Tibial nerve (tissue), 4 donors: ENCODE data around the gene COBL. TPM values are rescaled to one million over a fixed set of nuclear protein-coding genes. Genes with fewer than 3 reads are reported as not detected.

Experiments
- DNase-seq, 2 donors: peaks; one replicate each; pipeline ENCODE4 v3.0.0-alpha.2; 2019; ENCODE audit warnings: low spot score in 2 of 2
- H3K27ac ChIP-seq, 4 donors: fragments of 200-600 bp; sonication (generic) in 3 of 4; one replicate each; pipeline ENCODE4 v1.5.1; 2017 to 2019; ENCODE audit warnings: mild to moderate bottlenecking in 1 of 4
- H3K27me3 ChIP-seq, 2 donors: fragments of 200-600 bp; sonication (generic) in 1 of 2; one replicate each; pipeline versions ENCODE4 v1.5.1 to v1.6.0; 2017 to 2019
- H3K36me3 ChIP-seq, 3 donors: fragments of 200-600 bp; sonication (generic); one replicate each; pipeline ENCODE4 v1.5.1; 2018 to 2019
- H3K4me1 ChIP-seq, 4 donors: fragments of 200-600 bp; sonication (generic) in 3 of 4; one replicate each; pipeline ENCODE4 v1.5.1; 2017 to 2019
- H3K4me3 ChIP-seq, 4 donors: fragments of 200-600 bp; sonication (generic) in 3 of 4; one replicate each; pipeline ENCODE4 v1.5.1; 2017 to 2019; ENCODE audit warnings: mild to moderate bottlenecking in 1 of 4, moderate library complexity in 1 of 4
- H3K9me3 ChIP-seq, 4 donors: fragments of 200-600 bp; sonication (generic) in 3 of 4; one replicate each; pipeline ENCODE4 v1.5.1; 2017 to 2019
- CTCF ChIP-seq, 5 experiments: fragments of 200-600 bp in 3 of 5; fragments of 450-650 bp in 2 of 5; sonication (generic) in 3 of 5; IDR thresholded peaks; one replicate each; pipeline ENCODE4 v1.5.1; 2016 to 2019; ENCODE audit warnings: antibody characterized with exemption in 5 of 5, mild to moderate bottlenecking in 3 of 5, moderate library complexity in 2 of 5
- EP300 ChIP-seq, 2 donors: sonication (generic); formaldehyde crosslinking; IDR thresholded peaks; one replicate each; pipeline ENCODE4 v1.6.1; 2017; ENCODE audit warnings: antibody characterized with exemption in 2 of 2, mild to moderate bottlenecking in 1 of 2
- POLR2A ChIP-seq, 2 donors: fragments of 450-650 bp; IDR thresholded peaks; one replicate each; pipeline ENCODE4 v1.6.1; 2017; ENCODE audit warnings: antibody characterized with exemption in 2 of 2, mild to moderate bottlenecking in 2 of 2, moderate library complexity in 2 of 2
- WGBS, 2 donors: methylation state at CpG; one replicate each; pipeline ENCODE4 v1.1.5; 2018; 5-methylcytosine and 5-hydroxymethylcytosine counted together
- total RNA-seq, 4 donors: library from RNA; depleted of rRNA; stranded (reverse); fragments of >200 nt; gene quantifications; one replicate each; pipeline ENCODE4 v1.1.0, GENCODE V29; 2016

Gene COBL
- total RNA-seq, 4 donors from 2014 or later, result 6.3 to 18.1 (median 8.1) TPM

GRCh38 chr7:51354897-51355296 lies 38.3 kb upstream of the COBL start:
- H3K4me3 ChIP-seq, result no peak overlapping the region
- WGBS, 2 donors, result 84 to 95% methylated on average over 5 of the region's 5 CpGs
- no peak for TF ChIP-seq EP300 (IDR thresholded peaks at IDR 0.05)
- TF ChIP-seq CTCF (IDR thresholded peaks at IDR 0.05), result no peak
- TF ChIP-seq POLR2A (IDR thresholded peaks at IDR 0.05), result no peak
- no peaks in the 10 kb centered on the region for H3K27me3 ChIP-seq
- H3K27ac ChIP-seq, result no peak overlapping the region
- no peaks in the 10 kb centered on the region for H3K36me3 ChIP-seq
- H3K9me3 ChIP-seq, result no peaks in the 10 kb centered on the region
- DNase-seq, result no peak
- H3K4me1 ChIP-seq, result peaks cover 0 to 8% (median 2%) of the 10 kb centered on the region in 4 donors

GRCh38 chr7:51354434-51354833 lies 37.8 kb upstream of the COBL start:
- Histone ChIP-seq H3K27ac (no peak overlapping the region), H3K36me3 (no peaks in the 10 kb centered on the region), H3K27me3 (no peaks in the 10 kb centered on the region), H3K9me3 (no peaks in the 10 kb centered on the region), H3K4me3 (no peak overlapping the region), H3K4me1 (peaks cover 0 to 8% (median 2%) of the 10 kb centered on the region in 4 donors)
- 90 to 93% methylated on average over 2 of the region's 2 CpGs for WGBS, 2 donors
- TF ChIP-seq POLR2A (IDR thresholded peaks at IDR 0.05) (no peak), CTCF (IDR thresholded peaks at IDR 0.05) (no peak)
- DNase-seq, result no peak

GRCh38 chr7:51352174-51353100 lies 35.8 kb upstream of the COBL start:
- DNase-seq, result no peak
- 60 to 64% methylated on average over 10 of the region's 10 CpGs for WGBS, 2 donors
- Histone ChIP-seq H3K9me3 (no peaks in the 10 kb centered on the region), H3K27ac (peak overlapping the region in 2 of 4 donors; percentile 0 to 67), H3K36me3 (no peaks in the 10 kb centered on the region), H3K27me3 (no peaks in the 10 kb centered on the region), H3K4me3 (no peak overlapping the region), H3K4me1 (peaks cover 0 to 8% (median 2%) of the 10 kb centered on the region in 4 donors)
- TF ChIP-seq POLR2A (IDR thresholded peaks at IDR 0.05) (no peak), CTCF (IDR thresholded peaks at IDR 0.05) (no peak), EP300 (IDR thresholded peaks at IDR 0.05) (no peak)

- Histone ChIP-seq H3K27ac (peak overlapping the region in 1 of 4 donors; percentile 67), H3K27me3 (no peaks in the 10 kb centered on the region), H3K4me3 (no peak overlapping the region), H3K36me3 (no peaks in the 10 kb centered on the region), H3K9me3 (no peaks in the 10 kb centered on the region), H3K4me1 (peaks cover 0 to 8% (median 2%) of the 10 kb centered on the region in 4 donors)
- DNase-seq, result peak in 1 of 2 donors; percentile 11
- WGBS, 2 donors, result 49 to 64% methylated on average over 5 of the region's 5 CpGs
- TF ChIP-seq EP300 (IDR thresholded peaks at IDR 0.05) (no peak), CTCF (IDR thresholded peaks at IDR 0.05) (no peak), POLR2A (IDR thresholded peaks at IDR 0.05) (no peak)
Measured at GRCh38 chr7:51351661-51352060, 35.1 kb upstream of the COBL start.

- no peaks in the 10 kb centered on the region for H3K36me3 ChIP-seq
- 37 to 52% methylated on average over 1 of the region's 1 CpG for WGBS, 2 donors
- H3K9me3 ChIP-seq, result no peaks in the 10 kb centered on the region
- no peaks in the 10 kb centered on the region for H3K27me3 ChIP-seq
- TF ChIP-seq EP300 (IDR thresholded peaks at IDR 0.05) (no peak), CTCF (IDR thresholded peaks at IDR 0.05) (no peak), POLR2A (IDR thresholded peaks at IDR 0.05) (no peak)
- no peak for DNase-seq
- no peak overlapping the region for H3K27ac ChIP-seq
- peaks cover 0 to 8% (median 2%) of the 10 kb centered on the region in 4 donors for H3K4me1 ChIP-seq
- no peak overlapping the region for H3K4me3 ChIP-seq
Measured at GRCh38 chr7:51350546-51350896, 33.9 kb upstream of the COBL start.
